ENCODE data around the gene GBA3. TPM values are rescaled to one million over a fixed set of nuclear protein-coding genes. Genes with fewer than 3 reads are reported as not detected.

Gene GBA3
- total RNA-seq, 4 donors from 2014 or later: 0.52 TPM; not detected in 3

GRCh38 chr4:22803512-22803911 lies 110.8 kb downstream of the GBA3 start:
- WGBS, 2 donors: 66 to 71% methylated on average over 3 of the region's 3 CpGs
- intact Hi-C loops (cut with DNase I; ENCODE audit: low total_unique reads): no loop called here
- DNase-seq (ENCODE audit: low spot score in 2 of 2): no peak
- TF ChIP-seq POLR2A (IDR thresholded peaks at IDR 0.05): no peak
- TF ChIP-seq CTCF (IDR thresholded peaks at IDR 0.05): no peak
- H3K4me3 ChIP-seq (ENCODE audit: low read depth, poor library complexity, severe bottlenecking): no peak overlapping the region

GRCh38 chr4:22814906-22815305 lies 122.2 kb downstream of the GBA3 start:
- DNase-seq (ENCODE audit: low spot score in 2 of 2): no peak

GRCh38 chr4:22824091-22824490 lies 131.4 kb downstream of the GBA3 start:
- intact Hi-C loops (cut with DNase I; ENCODE audit: low total_unique reads): no loop called here
- 89 to 91% methylated on average over 6 of the region's 6 CpGs for WGBS, 2 donors
- TF ChIP-seq POLR2A (IDR thresholded peaks at IDR 0.05) (no peak), CTCF (IDR thresholded peaks at IDR 0.05) (no peak)
- no peak overlapping the region for H3K4me3 ChIP-seq (ENCODE audit: low read depth, poor library complexity, severe bottlenecking)
- DNase-seq (ENCODE audit: low spot score in 2 of 2): no peak

More at GRCh38 chr4:22814906-22815305, 122.2 kb downstream of the GBA3 start:
- 17 to 29% methylated on average over 2 of the region's 2 CpGs for WGBS, 2 donors
- no peak overlapping the region for H3K4me3 ChIP-seq (ENCODE audit: low read depth, poor library complexity, severe bottlenecking)
- intact Hi-C loops (cut with DNase I; ENCODE audit: low total_unique reads): no loop called here
- TF ChIP-seq POLR2A (IDR thresholded peaks at IDR 0.05) (no peak), CTCF (IDR thresholded peaks at IDR 0.05) (no peak)

- H3K4me3 ChIP-seq (ENCODE audit: low read depth, poor library complexity, severe bottlenecking): no peak overlapping the region
- no peak for DNase-seq (ENCODE audit: low spot score in 2 of 2)
- 64 to 65% methylated on average over 5 of the region's 5 CpGs for WGBS, 2 donors
- TF ChIP-seq POLR2A (IDR thresholded peaks at IDR 0.05) (no peak), CTCF (IDR thresholded peaks at IDR 0.05) (no peak)
- intact Hi-C loops (cut with DNase I; ENCODE audit: low total_unique reads): no loop called here
Observed at GRCh38 chr4:22842360-22843018, 149.8 kb downstream of the GBA3 start.

GRCh38 chr4:22848332-22848731 lies 155.6 kb downstream of the GBA3 start:
- DNase-seq (ENCODE audit: low spot score in 2 of 2): no peak
- no peak overlapping the region for H3K4me3 ChIP-seq (ENCODE audit: low read depth, poor library complexity, severe bottlenecking)
- intact Hi-C loops (cut with DNase I; ENCODE audit: low total_unique reads): no loop called here
- TF ChIP-seq CTCF (IDR thresholded peaks at IDR 0.05) (no peak), POLR2A (IDR thresholded peaks at IDR 0.05) (no peak)
- 67 to 74% methylated on average over 1 of the region's 1 CpG for WGBS, 2 donors

- DNase-seq (ENCODE audit: low spot score in 2 of 2): no peak
- intact Hi-C loops (cut with DNase I; ENCODE audit: low total_unique reads): no loop called here
- TF ChIP-seq CTCF (IDR thresholded peaks at IDR 0.05): no peak
- no peak for TF ChIP-seq POLR2A (IDR thresholded peaks at IDR 0.05)
Observed at GRCh38 chr4:22850055-22850454, 157.3 kb downstream of the GBA3 start.

More at GRCh38 chr4:22850055-22850454, 157.3 kb downstream of the GBA3 start:
- H3K4me3 ChIP-seq (ENCODE audit: low read depth, poor library complexity, severe bottlenecking): no peak overlapping the region
